Stimulated activated CD8-positive, alpha-beta memory T cell treated with anti-CD3 and anti-CD28 coated beads, Interleukin-7, amount 100 ng/mL, for 1 hour (primary cell): Measurements from ENCODE around the gene TIMM17A.
"Not testable (repeated sequence)": the region's sequence is repeated elsewhere in the genome, so short reads cannot be mapped to it uniquely, and the experiment has no call there.

Experiments
- DNase-seq, 2 donors: peaks; one replicate each; pipeline ENCODE4 v3.0.0-alpha.2; 2020; ENCODE audit warnings: low read depth in 2 of 2

The TIMM17A gene

DNA sequence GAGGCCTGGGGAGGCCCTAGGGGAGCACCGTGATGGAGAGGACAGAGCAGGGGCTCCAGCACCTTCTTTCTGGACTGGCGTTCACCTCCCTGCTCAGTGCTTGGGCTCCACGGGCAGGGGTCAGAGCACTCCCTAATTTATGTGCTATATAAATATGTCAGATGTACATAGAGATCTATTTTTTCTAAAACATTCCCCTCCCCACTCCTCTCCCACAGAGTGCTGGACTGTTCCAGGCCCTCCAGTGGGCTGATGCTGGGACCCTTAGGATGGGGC is 60.3 kb downstream of the TIMM17A start:
- no peak for DNase-seq

DNA sequence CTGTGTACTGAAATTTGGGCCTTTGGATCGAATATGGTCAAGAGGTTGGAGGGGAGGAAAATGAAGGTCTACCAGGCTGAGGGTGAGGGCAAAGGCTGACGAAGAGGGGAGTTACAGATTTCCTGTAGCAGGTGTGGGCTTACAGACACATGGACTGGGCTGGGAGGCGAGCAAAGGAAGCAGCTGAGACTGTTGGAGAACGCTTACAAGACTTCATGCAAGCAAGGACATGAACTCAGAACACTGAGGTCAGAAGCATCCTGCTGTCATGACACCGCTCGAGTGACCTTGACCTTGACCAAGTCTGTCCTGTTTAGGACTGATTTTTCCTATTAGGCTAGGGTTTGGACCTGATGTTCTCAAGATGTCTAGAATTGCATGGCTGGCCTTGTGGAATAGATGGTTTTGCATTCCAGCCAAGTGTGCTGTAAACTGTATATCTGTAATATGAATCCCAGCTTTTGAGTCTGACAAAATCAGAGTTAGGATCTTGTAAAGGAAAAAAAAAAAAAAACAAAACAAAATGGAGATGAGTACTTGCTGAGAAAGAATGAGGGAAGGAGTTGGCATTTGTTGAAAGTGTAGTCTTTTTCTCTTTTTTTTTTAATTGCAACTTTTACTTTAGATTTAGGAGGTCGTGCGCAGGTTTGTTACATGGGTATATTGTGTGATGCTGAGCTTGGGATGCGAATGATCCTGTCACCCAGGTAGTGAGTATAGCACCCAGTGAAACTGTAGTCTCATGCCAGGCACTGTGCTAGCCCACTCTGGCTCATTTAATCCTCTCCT is 60.9 kb downstream of the TIMM17A start:
- DNase-seq = no peak

DNA sequence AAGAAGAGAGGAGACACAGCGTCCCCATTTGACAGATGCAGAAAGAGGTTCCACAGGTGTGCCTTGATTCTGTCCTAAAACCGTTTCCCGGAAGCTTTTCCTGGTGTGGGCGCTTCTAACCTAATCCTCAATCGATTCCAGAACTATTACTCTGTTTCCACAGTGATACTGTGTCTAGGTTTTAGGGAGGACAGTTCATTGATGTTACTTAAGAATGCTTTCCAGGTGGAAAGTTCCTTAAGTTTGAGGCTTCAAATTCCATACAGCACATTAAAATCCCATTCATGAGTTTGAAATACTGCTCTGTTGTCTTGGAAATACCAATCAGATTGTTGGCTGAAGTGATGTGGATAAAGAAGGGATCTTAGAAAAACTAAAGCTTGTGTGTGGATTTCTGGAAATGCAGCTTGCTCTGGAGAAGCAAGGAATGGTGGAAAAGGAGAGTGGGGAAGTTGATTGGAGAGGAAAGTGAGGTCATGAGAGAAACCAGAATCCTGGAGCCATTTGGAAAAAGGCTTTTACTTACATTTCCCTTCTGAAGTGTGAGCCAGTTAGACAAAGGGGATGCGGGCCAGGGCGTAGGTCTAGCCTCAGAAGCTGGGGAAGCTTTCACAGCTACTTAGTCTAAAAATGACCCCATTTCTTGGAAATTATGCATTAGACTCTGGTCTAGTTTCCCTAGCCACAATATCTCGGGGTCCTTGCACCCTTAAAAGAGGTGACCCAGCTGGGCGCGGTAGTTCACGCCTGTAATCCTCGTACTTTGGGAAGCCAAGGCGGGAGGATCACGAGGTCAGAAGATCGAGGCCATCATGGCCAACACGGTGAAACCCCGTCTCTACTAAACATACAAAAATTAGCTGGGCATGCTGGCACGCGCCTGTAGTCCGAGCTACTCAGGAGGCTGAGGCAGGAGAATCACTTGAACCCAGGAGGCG is 61.8 kb downstream of the TIMM17A start:
- no peak for DNase-seq

DNA sequence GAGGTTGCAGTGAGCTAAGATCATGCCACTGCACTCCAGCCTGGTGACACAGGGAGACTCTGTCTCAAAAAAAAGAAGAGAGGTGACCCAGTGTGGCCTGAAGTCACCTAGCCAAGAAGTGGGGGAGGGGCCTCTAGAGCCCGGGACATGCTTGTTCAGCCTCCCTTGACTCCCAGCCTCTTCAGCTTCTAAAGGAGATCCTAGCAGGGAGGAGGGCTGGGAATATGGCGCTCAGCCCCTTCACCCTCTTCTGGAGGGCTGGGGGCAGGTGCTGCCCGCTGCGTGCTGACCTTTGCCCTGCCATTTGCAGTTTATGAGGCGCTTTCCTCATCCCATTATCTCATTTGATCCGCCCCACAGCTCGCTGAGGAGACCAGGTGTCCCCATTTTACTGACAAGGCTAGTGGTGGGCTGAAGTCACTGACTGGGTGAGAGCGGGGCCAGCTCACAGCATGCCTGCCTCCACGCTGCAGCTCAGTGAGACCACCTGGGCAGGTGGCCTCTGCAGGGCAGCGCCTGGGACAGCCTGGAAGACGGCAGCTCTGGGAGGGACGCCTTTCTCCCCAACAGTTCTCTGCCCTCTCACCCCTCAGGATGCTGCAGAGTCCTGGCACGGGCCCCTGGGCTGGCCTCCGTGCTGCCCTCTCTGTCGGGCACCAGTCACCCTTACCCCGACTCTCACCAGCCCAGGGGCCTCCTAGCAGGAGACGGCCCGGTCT is 62.6 kb downstream of the TIMM17A start:
- no peak for DNase-seq

DNA sequence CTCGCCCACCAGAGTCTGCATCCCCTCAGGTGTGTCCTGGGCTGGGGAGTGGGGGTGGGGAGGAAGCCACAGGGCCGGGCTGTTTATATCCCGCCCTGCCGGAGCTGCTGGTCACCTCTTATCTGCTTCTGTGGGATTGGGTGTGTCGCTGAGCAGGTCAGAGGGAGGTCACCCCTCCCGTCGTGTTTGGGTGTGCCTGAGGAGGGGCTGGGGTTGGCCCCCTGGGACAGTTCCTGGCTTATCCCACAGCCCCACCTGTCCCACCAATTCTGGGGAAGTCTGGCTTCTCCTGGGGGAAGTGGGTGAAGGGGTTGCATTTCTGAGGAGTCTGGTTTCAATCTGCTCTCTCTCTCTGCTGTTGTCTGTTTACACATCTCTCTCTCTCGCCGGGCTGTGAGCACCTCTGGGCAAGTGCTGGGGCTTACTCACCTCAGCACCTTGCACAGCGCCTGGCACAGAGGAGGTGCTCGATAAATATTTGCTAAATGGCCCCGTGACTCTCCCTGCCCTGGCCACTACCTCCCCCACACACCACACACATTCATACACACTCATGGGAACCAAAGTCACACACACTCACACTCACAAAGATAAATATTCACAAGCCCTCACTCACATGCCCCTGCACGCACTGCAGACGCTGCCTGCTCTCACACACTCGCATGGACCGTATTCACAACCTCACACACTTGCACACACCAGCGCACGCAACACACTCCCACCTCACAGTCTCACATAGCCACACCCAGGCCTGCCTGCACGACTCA is 63.3 kb downstream of the TIMM17A start:
- DNase-seq = no peak

DNA sequence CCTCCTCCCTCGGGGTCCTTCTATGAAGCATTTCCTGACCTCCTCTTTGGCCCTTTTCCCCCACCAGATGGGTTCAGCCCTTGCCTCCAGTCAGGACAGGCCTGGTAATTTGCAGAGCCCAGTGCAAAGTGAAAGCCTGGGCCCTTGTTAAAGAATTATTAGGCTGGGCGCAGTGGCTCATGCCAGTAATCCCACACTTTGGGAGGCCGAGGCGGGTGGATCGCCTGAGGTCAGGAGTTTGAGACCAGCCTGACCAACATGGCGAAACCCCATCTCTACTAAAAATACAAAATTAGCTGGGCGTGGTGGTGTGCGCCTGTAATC is 63.9 kb downstream of the TIMM17A start:
- not testable (repeated sequence) for DNase-seq
